HL-60 (cell line): Measurements from ENCODE around the gene GIMAP5.

Source experiments
- CTCF ChIP-seq: IDR thresholded peaks from one replicate; pipeline ENCODE4 v1.5.1; 2011; ENCODE audit warnings: low read length, control low read depth, inconsistent platforms; ENCODE audit not compliant: insufficient read depth
- GABPA ChIP-seq: IDR thresholded peaks from 2 replicates; pipeline ENCODE4 v1.6.1; 2012; ENCODE audit warnings: low read depth
- POLR2AphosphoS5 ChIP-seq: IDR thresholded peaks from 2 replicates; pipeline ENCODE4 v1.6.1; 2012; ENCODE audit warnings: low read depth
- REST ChIP-seq: IDR thresholded peaks from 2 replicates; pipeline ENCODE4 v1.6.1; 2012; ENCODE audit warnings: low read depth; ENCODE audit not compliant: insufficient replicate concordance
- SPI1 ChIP-seq: IDR thresholded peaks from 2 replicates; pipeline ENCODE4 v1.6.1; 2012; ENCODE audit warnings: low read depth, mild to moderate bottlenecking, borderline replicate concordance

DNA sequence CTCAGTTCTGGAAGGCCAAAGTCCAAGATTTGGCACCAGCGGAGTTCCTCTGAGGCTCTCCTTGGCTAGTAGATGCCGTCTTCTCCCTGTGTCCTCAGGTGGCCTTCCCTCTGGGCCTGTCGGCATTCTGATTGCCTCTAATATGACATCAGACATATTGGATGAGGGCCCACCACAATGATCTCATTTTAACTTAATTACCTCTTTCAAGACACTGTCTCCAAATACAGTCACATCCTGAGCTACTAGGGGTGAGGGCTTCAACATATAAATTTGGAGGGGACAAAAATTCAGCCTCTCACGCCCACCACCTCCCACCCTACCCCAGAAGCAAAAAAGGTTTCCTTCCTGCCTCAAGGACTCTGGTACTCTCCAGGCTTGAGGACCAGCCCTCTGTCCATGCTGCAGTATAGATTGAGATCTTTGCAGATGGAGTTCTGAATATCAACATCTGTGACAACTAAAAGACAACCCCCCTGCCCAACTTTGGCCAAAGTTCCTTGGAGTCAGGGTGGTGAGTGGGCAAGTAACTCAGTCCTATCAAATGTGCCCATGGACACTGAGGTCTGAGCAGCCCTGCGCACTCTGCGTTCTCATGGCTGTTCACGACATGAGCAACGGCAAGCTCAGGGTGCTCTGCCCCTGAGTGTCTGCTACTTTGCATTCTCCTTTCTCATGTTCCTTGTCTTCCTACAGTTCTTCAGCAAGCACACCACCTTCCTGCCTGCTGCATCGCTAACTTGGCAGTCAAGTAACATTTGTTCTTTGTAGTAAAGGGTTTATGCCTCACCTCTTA is 51.5 kb downstream of the GIMAP5 start:
- TF ChIP-seq CTCF (no peak), POLR2AphosphoS5 (no peak), REST (no peak), SPI1 (no peak), GABPA (no peak)
